Vagina (tissue), 2 donors: ENCODE results near the gene H1-8. TPM values are rescaled to one million over a fixed set of nuclear protein-coding genes. Genes with fewer than 3 reads are reported as not detected.

Experiments used
- DNase-seq, 2 donors: peaks; one replicate each; pipeline ENCODE4 v3.0.0-alpha.2; 2017; ENCODE audit errors: extremely low spot score in 2 of 2
- H3K27ac ChIP-seq: fragments of 200-600 bp; sonication (generic); one replicate; pipeline ENCODE4 v1.5.1; 2019
- H3K27me3 ChIP-seq: fragments of 200-600 bp; sonication (generic); one replicate; pipeline ENCODE4 v1.5.1; 2019
- H3K36me3 ChIP-seq, 2 donors: fragments of 200-600 bp; sonication (generic); one replicate each; pipeline ENCODE4 v1.5.1; 2017 to 2019
- H3K4me1 ChIP-seq: fragments of 200-600 bp; sonication (generic); one replicate; pipeline ENCODE4 v1.5.1; 2019
- H3K4me3 ChIP-seq, 2 donors: fragments of 200-600 bp; sonication (generic); 1 replicate in 1 of 2; 2 replicates in 1 of 2; pipeline ENCODE4 v1.5.1; 2016 to 2019
- H3K9me3 ChIP-seq: fragments of 200-600 bp; sonication (generic); one replicate; pipeline ENCODE4 v1.5.1; 2019
- CTCF ChIP-seq, 3 experiments: fragments of 450-650 bp in 2 of 3; fragments of 200-600 bp in 1 of 3; sonication (generic) in 1 of 3; IDR thresholded peaks; one replicate each; pipeline ENCODE4 v1.5.1; 2017 to 2019; ENCODE audit warnings: antibody characterized with exemption in 3 of 3, mild to moderate bottlenecking in 2 of 3, moderate library complexity in 2 of 3
- POLR2A ChIP-seq, 2 donors: fragments of 450-650 bp; IDR thresholded peaks; one replicate each; pipeline ENCODE4 v1.6.1; 2017; ENCODE audit warnings: antibody characterized with exemption in 2 of 2, mild to moderate bottlenecking in 2 of 2, moderate library complexity in 2 of 2
- POLR2AphosphoS5 ChIP-seq, 2 donors: sonication (generic); formaldehyde crosslinking; IDR thresholded peaks; one replicate each; pipeline ENCODE4 v1.9.0; 2017; ENCODE audit warnings: antibody characterized with exemption in 2 of 2, mild to moderate bottlenecking in 2 of 2, low read depth in 1 of 2; ENCODE audit not compliant: insufficient read depth in 1 of 2
- intact Hi-C: fragments of 100-400 bp; cut with DNase I; formaldehyde crosslinking; loops from one replicate; pipeline ENCODE4 v1.15.1; 2023
- total RNA-seq: library from RNA; depleted of rRNA; stranded (reverse); fragments of >200 nt; gene quantifications from one replicate; pipeline ENCODE4 v1.2.3, GENCODE V29; 2016

The H1-8 gene
- total RNA-seq, 1 donor from 2014 or later: not detected

GRCh38 chr3:129596194-129597086, 53.5 kb downstream of the H1-8 start:
- Histone ChIP-seq H3K4me1 (peaks cover 98% of the 10 kb centered on the region), H3K27me3 (no peaks in the 10 kb centered on the region), H3K36me3 (no peaks in the 10 kb centered on the region), H3K9me3 (no peaks in the 10 kb centered on the region), H3K4me3 (peak overlapping the region; percentile 4 to 33), H3K27ac (peak overlapping the region; percentile 91)
- TF ChIP-seq POLR2AphosphoS5 (IDR thresholded peaks at IDR 0.05; ENCODE audit: insufficient read depth in 1 of 2, low read depth in 1 of 2) (peak; percentile 75 to 87), POLR2A (IDR thresholded peaks at IDR 0.05) (no peak)
- intact Hi-C loops: no loop called here
- no peak for DNase-seq

- intact Hi-C loops: no loop called here
- Histone ChIP-seq H3K36me3 (no peaks in the 10 kb centered on the region), H3K9me3 (no peaks in the 10 kb centered on the region), H3K4me3 (peak overlapping the region; percentile 4 to 32), H3K27me3 (no peaks in the 10 kb centered on the region), H3K4me1 (peaks cover 98% of the 10 kb centered on the region), H3K27ac (peak overlapping the region; percentile 91)
- TF ChIP-seq POLR2A (IDR thresholded peaks at IDR 0.05) (no peak), CTCF (IDR thresholded peaks at IDR 0.05) (no peak), POLR2AphosphoS5 (IDR thresholded peaks at IDR 0.05; ENCODE audit: insufficient read depth in 1 of 2, low read depth in 1 of 2) (no peak)
- DNase-seq: no peak
These were observed 54.4 kb downstream of the H1-8 start for GRCh38 chr3:129597087-129597999.

GRCh38 chr3:129598000-129598381, 55.0 kb downstream of the H1-8 start:
- peaks cover 98% of the 10 kb centered on the region for H3K4me1 ChIP-seq
- peak overlapping the region; percentile 4 to 32 for H3K4me3 ChIP-seq
- TF ChIP-seq POLR2AphosphoS5 (IDR thresholded peaks at IDR 0.05; ENCODE audit: insufficient read depth in 1 of 2, low read depth in 1 of 2) (no peak), CTCF (IDR thresholded peaks at IDR 0.05) (no peak), POLR2A (IDR thresholded peaks at IDR 0.05) (no peak)
- no peaks in the 10 kb centered on the region for H3K27me3 ChIP-seq
- H3K27ac ChIP-seq: peak overlapping the region; percentile 91
- H3K9me3 ChIP-seq: no peaks in the 10 kb centered on the region
- H3K36me3 ChIP-seq: no peaks in the 10 kb centered on the region
- intact Hi-C loops: no loop called here
- DNase-seq: no peak

- Histone ChIP-seq H3K4me1 (peaks cover 97% of the 10 kb centered on the region), H3K4me3 (no peak overlapping the region), H3K27me3 (no peaks in the 10 kb centered on the region), H3K27ac (peak overlapping the region; percentile 91), H3K36me3 (no peaks in the 10 kb centered on the region), H3K9me3 (no peaks in the 10 kb centered on the region)
- TF ChIP-seq CTCF (IDR thresholded peaks at IDR 0.05): no peak
- no peak for TF ChIP-seq POLR2AphosphoS5 (IDR thresholded peaks at IDR 0.05; ENCODE audit: insufficient read depth in 1 of 2, low read depth in 1 of 2)
- no peak for TF ChIP-seq POLR2A (IDR thresholded peaks at IDR 0.05)
- no peak for DNase-seq
- intact Hi-C loops: no loop called here
These were observed 55.5 kb downstream of the H1-8 start for GRCh38 chr3:129598484-129598883.

- H3K27me3 ChIP-seq: no peaks in the 10 kb centered on the region
- H3K27ac ChIP-seq: peak overlapping the region; percentile 91
- H3K4me3 ChIP-seq: no peak overlapping the region
- peaks cover 97% of the 10 kb centered on the region for H3K4me1 ChIP-seq
- TF ChIP-seq CTCF (IDR thresholded peaks at IDR 0.05): no peak
- TF ChIP-seq POLR2AphosphoS5 (IDR thresholded peaks at IDR 0.05; ENCODE audit: insufficient read depth in 1 of 2, low read depth in 1 of 2): peak in 1 of 2 donors; percentile 24
- no peak for DNase-seq
- no peaks in the 10 kb centered on the region for H3K36me3 ChIP-seq
- intact Hi-C loops: no loop called here
- no peaks in the 10 kb centered on the region for H3K9me3 ChIP-seq
These were observed 56.1 kb downstream of the H1-8 start for GRCh38 chr3:129599073-129599472.
